Measurements from ENCODE around the gene DUOXA1.
A peak's percentile ranks its signal among the peaks of the same experiment; 100 is the strongest.

The DUOXA1 gene

GRCh38 chr15:45133561-45133920, 3.9 kb upstream of the DUOXA1 start:
- no peak for DNase-seq (ENCODE audit: low read depth in 4 of 4, low spot score in 1 of 4)

GRCh38 chr15:45132844-45133560, 3.3 kb upstream of the DUOXA1 start:
- DNase-seq (ENCODE audit: low read depth in 4 of 4, low spot score in 1 of 4), result no peak

GRCh38 chr15:45131510-45131909, 1.8 kb upstream of the DUOXA1 start:
- DNase-seq (ENCODE audit: low read depth in 4 of 4, low spot score in 1 of 4), result no peak

GRCh38 chr15:45130291-45131000, 767 bp upstream of the DUOXA1 start:
- no peak for DNase-seq (ENCODE audit: low read depth in 4 of 4, low spot score in 1 of 4)

- DNase-seq (ENCODE audit: low read depth in 4 of 4, low spot score in 1 of 4), result no peak
These were observed 574 bp downstream of the DUOXA1 start for GRCh38 chr15:45128971-45129639.

- DNase-seq (ENCODE audit: low read depth in 4 of 4, low spot score in 1 of 4), result no peak
These were observed 3.0 kb downstream of the DUOXA1 start for GRCh38 chr15:45126535-45127158.

GRCh38 chr15:45123397-45123796, 6.3 kb downstream of the DUOXA1 start:
- DNase-seq (ENCODE audit: low read depth in 4 of 4, low spot score in 1 of 4), result no peak

- no peak for DNase-seq (ENCODE audit: low read depth in 4 of 4, low spot score in 1 of 4)
These were observed 7.0 kb downstream of the DUOXA1 start for GRCh38 chr15:45122719-45123118.

GRCh38 chr15:45121706-45122417, 7.8 kb downstream of the DUOXA1 start:
- DNase-seq (ENCODE audit: low read depth in 4 of 4, low spot score in 1 of 4), result no peak

GRCh38 chr15:45121020-45121419, 8.7 kb downstream of the DUOXA1 start:
- DNase-seq (ENCODE audit: low read depth in 4 of 4, low spot score in 1 of 4), result no peak

- no peak for DNase-seq (ENCODE audit: low read depth in 4 of 4, low spot score in 1 of 4)
These were observed 9.4 kb downstream of the DUOXA1 start for GRCh38 chr15:45120081-45120972.

GRCh38 chr15:45118996-45119395, 10.7 kb downstream of the DUOXA1 start:
- DNase-seq (ENCODE audit: low read depth in 4 of 4, low spot score in 1 of 4), result no peak

GRCh38 chr15:45118131-45118588, 11.5 kb downstream of the DUOXA1 start:
- DNase-seq (ENCODE audit: low read depth in 4 of 4, low spot score in 1 of 4), result peak; percentile 60 to 76 (median 73)

- no peak for DNase-seq (ENCODE audit: low read depth in 4 of 4, low spot score in 1 of 4)
These were observed 12.2 kb downstream of the DUOXA1 start for GRCh38 chr15:45117308-45118130.

- no peak for DNase-seq (ENCODE audit: low read depth in 4 of 4, low spot score in 1 of 4)
These were observed 13.0 kb downstream of the DUOXA1 start for GRCh38 chr15:45116482-45117307.

GRCh38 chr15:45116006-45116481, 13.6 kb downstream of the DUOXA1 start:
- no peak for DNase-seq (ENCODE audit: low read depth in 4 of 4, low spot score in 1 of 4)

GRCh38 chr15:45115312-45115820, 14.3 kb downstream of the DUOXA1 start:
- no peak for DNase-seq (ENCODE audit: low read depth in 4 of 4, low spot score in 1 of 4)

GRCh38 chr15:45114751-45115085, 15.0 kb downstream of the DUOXA1 start:
- no peak for DNase-seq (ENCODE audit: low read depth in 4 of 4, low spot score in 1 of 4)
